CD4-positive, alpha-beta memory T cell (primary cell): Measurements from ENCODE around the gene ADPRHL1. TPM values are rescaled to one million over a fixed set of nuclear protein-coding genes. Genes with fewer than 3 reads are reported as not detected.

ENCODE experiments used
- CTCF ChIA-PET: fragments of 350-600 bp; sonication (Branson Sonifier 250); formaldehyde crosslinking; loops from one replicate; lab custom pipeline; 2021; ENCODE audit warnings: inconsistent platforms; ENCODE audit not compliant: partially characterized antibody; lab: Charles Lee
- POLR2A ChIA-PET: fragments of 350-600 bp; sonication (Branson Sonifier 250); formaldehyde crosslinking; loops from one replicate; lab custom pipeline; 2021; ENCODE audit not compliant: partially characterized antibody; lab: Charles Lee
- DNase-seq, 5 donors: peaks; one replicate each; pipeline versions ENCODE4 v3.0.0 to v3.0.0-alpha.2; 2020 to 2022; ENCODE audit warnings: mixed read lengths in 1 of 5
- H3K27ac ChIP-seq: one replicate; pipeline ENCODE4 v1.7.0; 2013; ENCODE audit warnings: low read depth, low read length
- H3K27me3 ChIP-seq: 2 replicates; pipeline ENCODE4 v1.7.0; 2013; ENCODE audit warnings: mild to moderate bottlenecking, low read length, moderate library complexity; ENCODE audit not compliant: insufficient read depth
- H3K36me3 ChIP-seq: 2 replicates; pipeline ENCODE4 v1.7.0; 2013; ENCODE audit warnings: mild to moderate bottlenecking, low read length, moderate library complexity; ENCODE audit not compliant: insufficient read depth
- H3K4me1 ChIP-seq: 2 replicates; pipeline ENCODE4 v1.7.0; 2013; ENCODE audit warnings: mild to moderate bottlenecking, low read length, moderate library complexity; ENCODE audit not compliant: insufficient read depth
- H3K4me3 ChIP-seq, 2 donors: one replicate each; pipeline ENCODE4 v1.7.0; 2013; ENCODE audit warnings: low read length in 2 of 2, mild to moderate bottlenecking in 1 of 2
- H3K9me3 ChIP-seq, 2 donors: one replicate each; pipeline ENCODE4 v1.7.0; 2013; ENCODE audit warnings: low read length in 2 of 2, control low read depth in 1 of 2; ENCODE audit not compliant: control insufficient read depth in 1 of 2
- H3K27ac Mint-ChIP-seq, 7 donors: one replicate each; pipeline ENCODE4 v1.8.0; 2020 to 2021; ENCODE audit warnings: mixed read lengths in 7 of 7, mild to moderate bottlenecking in 6 of 7, inconsistent platforms in 3 of 7, moderate library complexity in 3 of 7
- H3K27me3 Mint-ChIP-seq, 2 donors: one replicate each; pipeline ENCODE4 v1.8.0; 2020 to 2021; ENCODE audit warnings: mixed read lengths in 2 of 2
- H3K36me3 Mint-ChIP-seq, 2 donors: one replicate each; pipeline ENCODE4 v1.8.0; 2020 to 2021; ENCODE audit warnings: mixed read lengths in 2 of 2, inconsistent platforms in 1 of 2, mild to moderate bottlenecking in 1 of 2
- H3K4me1 Mint-ChIP-seq, 4 donors: one replicate each; pipeline ENCODE4 v1.8.0; 2020 to 2021; ENCODE audit warnings: mixed read lengths in 4 of 4, mild to moderate bottlenecking in 1 of 4
- H3K4me3 Mint-ChIP-seq, 8 donors: one replicate each; pipeline ENCODE4 v1.8.0; 2020 to 2021; ENCODE audit warnings: mixed read lengths in 8 of 8, mild to moderate bottlenecking in 7 of 8, moderate library complexity in 6 of 8, inconsistent platforms in 3 of 8
- H3K9me3 Mint-ChIP-seq, 8 donors: one replicate each; pipeline ENCODE4 v1.8.0; 2020 to 2021; ENCODE audit warnings: mixed read lengths in 8 of 8, mild to moderate bottlenecking in 5 of 8, inconsistent platforms in 3 of 8, moderate library complexity in 1 of 8
- intact Hi-C: fragments of 100-400 bp; cut with micrococcal nuclease; formaldehyde crosslinking; loops from one replicate; pipeline ENCODE4 v1.15.1; 2023
- polyA plus RNA-seq, 2 donors: library from polyadenylated mRNA; unstranded; fragments of 300-500 nt; fragmentation: Illumina TruSeq; gene quantifications; one replicate each; pipeline ENCODE4 v1.2.3, GENCODE V29; 2021
- total RNA-seq, 2 experiments: library from RNA; stranded (reverse); gene quantifications; one replicate each; pipeline ENCODE4 v1.2.3, GENCODE V29; 2021

Gene ADPRHL1
- total and polyA plus RNA-seq, 4 experiments from 2014 or later: 0.09 to 1.5 (median 1.3) TPM; not detected in 1

- peaks cover 5 to 6% of the 10 kb centered on the region in 2 donors for H3K27me3 Mint-ChIP-seq
- H3K4me1 Mint-ChIP-seq: peaks cover 2 to 10% (median 6%) of the 10 kb centered on the region in 4 donors
- H3K36me3 Mint-ChIP-seq: no peaks in the 10 kb centered on the region
- no peak overlapping the region for H3K27ac Mint-ChIP-seq
- Histone ChIP-seq H3K27ac (no peak overlapping the region), H3K4me1 (no peaks in the 10 kb centered on the region), H3K27me3 (peaks cover 13% of the 10 kb centered on the region), H3K4me3 (no peak overlapping the region), H3K9me3 (no peaks in the 10 kb centered on the region), H3K36me3 (no peaks in the 10 kb centered on the region)
- no peaks in the 10 kb centered on the region for H3K9me3 Mint-ChIP-seq
- intact Hi-C loops: no loop called here
- no peak overlapping the region for H3K4me3 Mint-ChIP-seq
- no peak for DNase-seq
- CTCF ChIA-PET: no interaction called here
- POLR2A ChIA-PET: no interaction called here
Observed at GRCh38 chr13:113367020-113367560, 86.2 kb downstream of the ADPRHL1 start.

GRCh38 chr13:113365971-113366588, 87.2 kb downstream of the ADPRHL1 start:
- Mint-ChIP-seq H3K4me3 (peak overlapping the region in 1 of 8 donors; percentile 61), H3K4me1 (peaks cover 2 to 10% (median 6%) of the 10 kb centered on the region in 4 donors), H3K36me3 (no peaks in the 10 kb centered on the region), H3K27ac (peak overlapping the region in 1 of 7 donors; percentile 32), H3K27me3 (peaks cover 5 to 6% of the 10 kb centered on the region in 2 donors), H3K9me3 (no peaks in the 10 kb centered on the region)
- Histone ChIP-seq H3K36me3 (no peaks in the 10 kb centered on the region), H3K4me3 (no peak overlapping the region), H3K27ac (no peak overlapping the region), H3K9me3 (no peaks in the 10 kb centered on the region), H3K4me1 (no peaks in the 10 kb centered on the region), H3K27me3 (peaks cover 13% of the 10 kb centered on the region)
- POLR2A ChIA-PET: interaction anchor here (0.6 kb wide), 1 partner anchor 11 kb away, joined by 3 read pairs; no protein-coding TSS in a partner anchor
- CTCF ChIA-PET: no interaction called here
- DNase-seq: no peak
- intact Hi-C loops: no loop called here

GRCh38 chr13:113365583-113365970, 87.7 kb downstream of the ADPRHL1 start:
- Histone ChIP-seq H3K4me1 (no peaks in the 10 kb centered on the region), H3K27ac (no peak overlapping the region), H3K4me3 (no peak overlapping the region), H3K36me3 (no peaks in the 10 kb centered on the region), H3K27me3 (peaks cover 13% of the 10 kb centered on the region), H3K9me3 (no peaks in the 10 kb centered on the region)
- no peak for DNase-seq
- intact Hi-C loops: no loop called here
- H3K4me3 Mint-ChIP-seq: peak overlapping the region in 6 of 8 donors; percentile 28 to 84 (median 60)
- peak overlapping the region in 2 of 7 donors; percentile 32 to 68 for H3K27ac Mint-ChIP-seq
- no peaks in the 10 kb centered on the region for H3K9me3 Mint-ChIP-seq
- peaks cover 5 to 6% of the 10 kb centered on the region in 2 donors for H3K27me3 Mint-ChIP-seq
- ChIA-PET CTCF (no interaction called here), POLR2A (no interaction called here)
- peaks cover 2 to 10% (median 6%) of the 10 kb centered on the region in 4 donors for H3K4me1 Mint-ChIP-seq
- H3K36me3 Mint-ChIP-seq: no peaks in the 10 kb centered on the region

- Mint-ChIP-seq H3K27me3 (peaks cover 6 to 10% of the 10 kb centered on the region in 2 donors), H3K36me3 (no peaks in the 10 kb centered on the region), H3K27ac (peak overlapping the region in 2 of 7 donors; percentile 32 to 68), H3K4me3 (peak overlapping the region; percentile 25 to 84 (median 52)), H3K4me1 (peaks cover 2 to 10% (median 6%) of the 10 kb centered on the region in 4 donors), H3K9me3 (no peaks in the 10 kb centered on the region)
- Histone ChIP-seq H3K27ac (no peak overlapping the region), H3K36me3 (no peaks in the 10 kb centered on the region), H3K4me1 (no peaks in the 10 kb centered on the region), H3K4me3 (no peak overlapping the region), H3K9me3 (no peaks in the 10 kb centered on the region), H3K27me3 (peaks cover 13% of the 10 kb centered on the region)
- no peak for DNase-seq
- intact Hi-C loops: no loop called here
- ChIA-PET POLR2A (no interaction called here), CTCF (no interaction called here)
Observed at GRCh38 chr13:113364901-113365582, 88.2 kb downstream of the ADPRHL1 start.

- H3K4me3 ChIP-seq: no peak overlapping the region
- intact Hi-C loops: no loop called here
- POLR2A ChIA-PET: no interaction called here
Observed at GRCh38 chr13:113364311-113364889, 88.9 kb downstream of the ADPRHL1 start.

GRCh38 chr13:113361406-113361805, 91.9 kb downstream of the ADPRHL1 start:
- Histone ChIP-seq H3K36me3 (no peaks in the 10 kb centered on the region), H3K4me3 (no peak overlapping the region), H3K9me3 (no peaks in the 10 kb centered on the region), H3K27ac (no peak overlapping the region), H3K4me1 (no peaks in the 10 kb centered on the region), H3K27me3 (peaks cover 13% of the 10 kb centered on the region)
- Mint-ChIP-seq H3K4me3 (peak overlapping the region in 1 of 8 donors; percentile 20), H3K4me1 (peaks cover 2 to 10% (median 6%) of the 10 kb centered on the region in 4 donors), H3K27ac (no peak overlapping the region), H3K36me3 (no peaks in the 10 kb centered on the region), H3K9me3 (no peaks in the 10 kb centered on the region), H3K27me3 (peaks cover 6 to 15% of the 10 kb centered on the region in 2 donors)
- intact Hi-C loops: no loop called here
- DNase-seq: no peak
- CTCF ChIA-PET: no interaction called here
- POLR2A ChIA-PET: no interaction called here

More at GRCh38 chr13:113364311-113364889, 88.9 kb downstream of the ADPRHL1 start:
- Mint-ChIP-seq H3K4me1 (peaks cover 2 to 10% (median 6%) of the 10 kb centered on the region in 4 donors), H3K4me3 (peak overlapping the region in 4 of 8 donors; percentile 35 to 54 (median 44)), H3K36me3 (no peaks in the 10 kb centered on the region), H3K27me3 (peaks cover 6 to 13% of the 10 kb centered on the region in 2 donors), H3K27ac (no peak overlapping the region), H3K9me3 (no peaks in the 10 kb centered on the region)
- no peaks in the 10 kb centered on the region for H3K4me1 ChIP-seq
- no peaks in the 10 kb centered on the region for H3K36me3 ChIP-seq
- DNase-seq: no peak
- H3K9me3 ChIP-seq: no peaks in the 10 kb centered on the region
- no peak overlapping the region for H3K27ac ChIP-seq
- CTCF ChIA-PET: no interaction called here
- H3K27me3 ChIP-seq: peaks cover 13% of the 10 kb centered on the region

GRCh38 chr13:113360446-113360845, 92.8 kb downstream of the ADPRHL1 start:
- H3K27ac ChIP-seq: no peak overlapping the region
- H3K27me3 ChIP-seq: peaks cover 11% of the 10 kb centered on the region
- no peak overlapping the region for H3K27ac Mint-ChIP-seq
- no peak overlapping the region for H3K4me3 ChIP-seq
- CTCF ChIA-PET: no interaction called here
- H3K9me3 ChIP-seq: no peaks in the 10 kb centered on the region
- H3K4me3 Mint-ChIP-seq: no peak overlapping the region
- no peaks in the 10 kb centered on the region for H3K9me3 Mint-ChIP-seq
- H3K4me1 ChIP-seq: no peaks in the 10 kb centered on the region
- intact Hi-C loops: no loop called here
- no peaks in the 10 kb centered on the region for H3K36me3 ChIP-seq
- DNase-seq: no peak
- peaks cover 2 to 8% (median 5%) of the 10 kb centered on the region in 4 donors for H3K4me1 Mint-ChIP-seq
- POLR2A ChIA-PET: no interaction called here
- no peaks in the 10 kb centered on the region for H3K36me3 Mint-ChIP-seq
- H3K27me3 Mint-ChIP-seq: peaks cover 2 to 15% of the 10 kb centered on the region in 2 donors
